Trophoblast cell (in vitro differentiated cells and primary cell): Measurements from ENCODE around the gene DEAF1. TPM values are rescaled to one million over a fixed set of nuclear protein-coding genes. Genes with fewer than 3 reads are reported as not detected.
"Not testable (repeated sequence)": the region's sequence is repeated elsewhere in the genome, so short reads cannot be mapped to it uniquely, and the experiment has no call there.

Experiments used
- DNase-seq, 2 donors: peaks; one replicate each; pipeline ENCODE4 v3.0.0-alpha.2; 2016
- H2AFZ ChIP-seq: 2 replicates; pipeline ENCODE4 v1.6.1; 2013; ENCODE audit warnings: low read length, moderate library complexity, mild to moderate bottlenecking; ENCODE audit not compliant: insufficient read depth, poor library complexity
- H2AK5ac ChIP-seq: 2 replicates; pipeline ENCODE4 v1.6.1; 2013; ENCODE audit warnings: mild to moderate bottlenecking, low read length
- H2BK120ac ChIP-seq: 2 replicates; pipeline ENCODE4 v1.6.1; 2013; ENCODE audit warnings: low read length, mild to moderate bottlenecking, moderate library complexity; ENCODE audit not compliant: insufficient read depth, poor library complexity
- H2BK12ac ChIP-seq: 2 replicates; pipeline ENCODE4 v1.6.1; 2013; ENCODE audit warnings: mild to moderate bottlenecking, low read length, moderate library complexity
- H2BK5ac ChIP-seq: 2 replicates; pipeline ENCODE4 v1.6.1; 2013; ENCODE audit warnings: low read length, low read depth, moderate library complexity, mild to moderate bottlenecking; ENCODE audit not compliant: poor library complexity
- H3K14ac ChIP-seq: 2 replicates; pipeline ENCODE4 v1.6.1; 2013; ENCODE audit warnings: mild to moderate bottlenecking, low read length
- H3K18ac ChIP-seq: 2 replicates; pipeline ENCODE4 v1.6.1; 2013; ENCODE audit warnings: mild to moderate bottlenecking, low read length
- H3K23ac ChIP-seq: 2 replicates; pipeline ENCODE4 v1.6.1; 2013; ENCODE audit warnings: low read length
- H3K27ac ChIP-seq: 2 replicates; pipeline ENCODE4 v1.5.1; 2013; ENCODE audit warnings: low read depth, mild to moderate bottlenecking, inconsistent platforms, low read length, moderate library complexity
- H3K27me3 ChIP-seq: 2 replicates; pipeline ENCODE4 v1.6.1; 2013; ENCODE audit warnings: inconsistent platforms, mild to moderate bottlenecking, low read length, moderate library complexity; ENCODE audit not compliant: insufficient read depth
- H3K36me3 ChIP-seq, 2 experiments: 1 replicate in 1 of 2; 2 replicates in 1 of 2; pipeline ENCODE4 v1.6.1; 2013; ENCODE audit warnings: low read length in 2 of 2, mild to moderate bottlenecking in 2 of 2, moderate library complexity in 1 of 2; ENCODE audit not compliant: insufficient read depth in 2 of 2, control insufficient read depth in 1 of 2
- H3K4ac ChIP-seq: 2 replicates; pipeline ENCODE4 v1.6.1; 2013; ENCODE audit warnings: low read depth, mild to moderate bottlenecking, low read length, moderate library complexity
- H3K4me1 ChIP-seq, 2 experiments: 1 replicate in 1 of 2; 2 replicates in 1 of 2; pipeline ENCODE4 v1.6.1; 2013; ENCODE audit warnings: low read length in 2 of 2, mild to moderate bottlenecking in 2 of 2, moderate library complexity in 1 of 2; ENCODE audit not compliant: insufficient read depth in 2 of 2, control insufficient read depth in 1 of 2
- H3K4me2 ChIP-seq: 2 replicates; pipeline ENCODE4 v1.6.1; 2013; ENCODE audit warnings: inconsistent platforms, mild to moderate bottlenecking, low read length, moderate library complexity
- H3K4me3 ChIP-seq: 2 replicates; pipeline ENCODE4 v1.5.1; 2013; ENCODE audit warnings: mild to moderate bottlenecking, low read depth, low read length, inconsistent platforms
- H3K79me1 ChIP-seq: one replicate; pipeline ENCODE4 v1.6.1; 2013; ENCODE audit warnings: low read length
- H3K79me2 ChIP-seq: 2 replicates; pipeline ENCODE4 v1.6.1; 2013; ENCODE audit warnings: low read length, mild to moderate bottlenecking; ENCODE audit not compliant: control insufficient read depth, insufficient read depth, poor library complexity
- H3K9ac ChIP-seq: 2 replicates; pipeline ENCODE4 v1.6.1; 2013; ENCODE audit warnings: mild to moderate bottlenecking, low read length
- H3K9me3 ChIP-seq: 2 replicates; pipeline ENCODE4 v1.6.1; 2013; ENCODE audit warnings: low read depth, mild to moderate bottlenecking, control low read depth, inconsistent platforms, low read length; ENCODE audit not compliant: insufficient read depth
- H4K12ac ChIP-seq: 2 replicates; pipeline ENCODE4 v1.6.1; 2013; ENCODE audit warnings: low read depth, mild to moderate bottlenecking, low read length, moderate library complexity
- H4K8ac ChIP-seq: 2 replicates; pipeline ENCODE4 v1.6.1; 2013; ENCODE audit warnings: low read depth, mild to moderate bottlenecking, low read length, moderate library complexity
- H4K91ac ChIP-seq: one replicate; pipeline ENCODE4 v1.6.1; 2013; ENCODE audit warnings: low read depth, mild to moderate bottlenecking, low read length, moderate library complexity
- WGBS: extraction: QIAGEN DNeasy Blood & Tissue Kit; methylation state at CpG from one replicate; pipeline ENCODE4 v1.1.7; 2013; ENCODE audit warnings: missing lambda C conversion rate; ENCODE audit not compliant: insufficient read length, insufficient coverage; ENCODE audit errors: extremely low coverage; 5-methylcytosine and 5-hydroxymethylcytosine counted together
- polyA plus RNA-seq: library from polyadenylated mRNA; stranded (reverse); fragments of 200-250 nt; gene quantifications from 2 replicates; pipeline ENCODE4 v1.2.3, GENCODE V29; 2013

The DEAF1 gene, protein sequence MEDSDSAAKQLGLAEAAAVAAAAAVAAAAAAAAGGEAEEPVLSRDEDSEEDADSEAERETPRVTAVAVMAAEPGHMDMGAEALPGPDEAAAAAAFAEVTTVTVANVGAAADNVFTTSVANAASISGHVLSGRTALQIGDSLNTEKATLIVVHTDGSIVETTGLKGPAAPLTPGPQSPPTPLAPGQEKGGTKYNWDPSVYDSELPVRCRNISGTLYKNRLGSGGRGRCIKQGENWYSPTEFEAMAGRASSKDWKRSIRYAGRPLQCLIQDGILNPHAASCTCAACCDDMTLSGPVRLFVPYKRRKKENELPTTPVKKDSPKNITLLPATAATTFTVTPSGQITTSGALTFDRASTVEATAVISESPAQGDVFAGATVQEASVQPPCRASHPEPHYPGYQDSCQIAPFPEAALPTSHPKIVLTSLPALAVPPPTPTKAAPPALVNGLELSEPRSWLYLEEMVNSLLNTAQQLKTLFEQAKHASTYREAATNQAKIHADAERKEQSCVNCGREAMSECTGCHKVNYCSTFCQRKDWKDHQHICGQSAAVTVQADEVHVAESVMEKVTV
- polyA plus RNA-seq = 24.6 and 25.8 TPM in 2 replicates

DNA sequence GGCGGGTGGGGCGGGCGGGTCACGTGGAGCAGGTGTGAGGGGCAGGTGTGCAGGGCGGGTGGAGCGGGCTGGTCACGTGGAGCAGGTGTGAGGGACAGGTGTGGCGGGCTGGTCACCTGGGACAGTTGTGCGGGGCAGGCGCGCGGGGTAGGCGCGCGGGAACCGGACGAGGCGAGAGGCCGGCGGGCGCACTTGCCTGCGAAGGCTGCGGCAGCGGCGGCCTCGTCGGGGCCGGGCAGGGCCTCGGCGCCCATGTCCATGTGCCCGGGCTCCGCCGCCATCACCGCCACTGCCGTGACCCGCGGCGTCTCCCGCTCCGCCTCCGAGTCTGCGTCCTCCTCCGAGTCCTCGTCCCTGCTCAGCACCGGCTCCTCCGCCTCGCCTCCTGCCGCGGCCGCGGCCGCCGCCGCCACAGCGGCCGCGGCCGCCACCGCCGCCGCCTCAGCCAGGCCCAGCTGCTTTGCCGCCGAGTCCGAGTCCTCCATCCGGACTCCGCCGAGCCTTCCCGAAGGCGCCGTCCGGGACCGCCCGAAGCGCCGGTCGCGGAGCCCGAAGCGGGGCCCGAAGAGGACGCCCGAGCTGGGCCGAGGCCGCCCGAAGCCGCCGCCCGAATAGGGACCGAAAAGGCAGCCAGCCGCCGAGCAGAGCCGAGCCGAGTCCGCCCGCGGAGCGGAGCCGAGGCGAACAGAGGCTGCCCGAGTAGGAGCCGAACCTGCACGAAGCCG, at the start of gene DEAF1:
Gene DEAF1, minus strand, starts transcription at position 660 of the 725 bp plus-strand sequence. Its CDS starts 175 bp downstream, at position 485.
- peak within 1 kb of the TSS; percentile 100 for H4K12ac ChIP-seq
- peak within 1 kb of the TSS; percentile 99 for H2AK5ac ChIP-seq
- H3K14ac ChIP-seq = peak within 1 kb of the TSS; percentile 99
- peak within 1 kb of the TSS; percentile 94 for H2AFZ ChIP-seq
- no peaks in the 10 kb centered on the region for H3K9me3 ChIP-seq
- peak within 1 kb of the TSS; percentile 100 for H4K8ac ChIP-seq
- peaks cover 26% of the 10 kb centered on the region for H3K79me1 ChIP-seq
- peak within 1 kb of the TSS; percentile 99 for H2BK5ac ChIP-seq
- H3K9ac ChIP-seq = peak within 1 kb of the TSS; percentile 97
- H3K27me3 ChIP-seq = no peaks in the 10 kb centered on the region
- H3K18ac ChIP-seq = peak within 1 kb of the TSS; percentile 98
- H3K4me3 ChIP-seq = peak within 1 kb of the TSS; percentile 97
- peak; percentile 98 to 99 for DNase-seq
- peaks cover 24% of the 10 kb centered on the region for H3K79me2 ChIP-seq
- peak within 1 kb of the TSS; percentile 78 for H3K4me2 ChIP-seq
- WGBS = no CpG with 5 or more reads among the region's 103 CpGs
- H3K27ac ChIP-seq = peak within 1 kb of the TSS; percentile 99
- no peak within 1 kb of the TSS for H3K23ac ChIP-seq
- no peak within 1 kb of the TSS for H2BK12ac ChIP-seq
- peak within 1 kb of the TSS; percentile 99 for H4K91ac ChIP-seq
- H3K4me1 ChIP-seq = peaks cover 33 to 35% of the 10 kb centered on the region in 2 experiments
- peaks cover 3 to 6% of the 10 kb centered on the region in 2 experiments for H3K36me3 ChIP-seq
- H3K4ac ChIP-seq = peak within 1 kb of the TSS; percentile 99
- H2BK120ac ChIP-seq = peak within 1 kb of the TSS; percentile 99

DNA sequence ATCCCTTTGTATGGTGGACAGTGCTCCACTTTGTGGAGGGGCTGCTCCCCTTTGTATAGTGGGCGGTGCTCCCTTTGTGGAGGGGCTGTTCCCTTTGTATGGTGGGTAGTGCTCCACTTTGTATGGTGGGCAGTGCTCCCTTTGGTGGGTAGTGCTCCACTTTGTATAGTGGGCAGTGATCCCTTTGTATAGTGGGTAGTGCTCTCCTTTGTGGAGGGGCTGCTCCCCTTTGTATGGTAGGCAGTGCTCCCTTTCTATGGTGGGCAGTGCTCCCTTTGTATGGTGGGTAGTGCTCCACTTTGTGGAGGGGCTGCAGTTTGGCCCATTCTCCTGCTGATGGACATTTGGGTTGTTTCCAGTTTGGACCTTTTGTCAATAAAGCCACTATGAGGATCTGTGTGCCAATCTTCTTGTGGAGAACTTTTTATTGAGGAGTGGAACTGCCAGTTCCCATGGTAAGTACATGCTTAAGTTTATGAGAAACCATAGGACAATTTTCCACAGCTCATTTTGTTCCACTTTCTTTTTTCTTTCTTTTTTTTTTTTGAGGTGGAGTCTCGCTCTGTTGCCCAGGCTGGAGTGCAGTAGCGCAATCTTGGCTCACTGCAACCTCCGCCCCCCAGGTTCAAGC, 47.7 kb upstream of the DEAF1 start:
- Histone ChIP-seq H3K4me1 (peaks cover 14% of the 10 kb centered on the region in 2 experiments), H2BK12ac (peak overlapping the region; percentile 16), H2AFZ (no peak overlapping the region), H3K14ac (peak overlapping the region; percentile 8), H3K4me2 (peak overlapping the region; percentile 37), H4K91ac (peak overlapping the region; percentile 64), H3K79me1 (peaks cover 22% of the 10 kb centered on the region), H3K36me3 (no peaks in the 10 kb centered on the region), H3K27me3 (no peaks in the 10 kb centered on the region), H3K4ac (peak overlapping the region; percentile 19), H4K8ac (no peak overlapping the region), H3K23ac (no peak overlapping the region), H2BK120ac (peak overlapping the region; percentile 14), H3K9me3 (peaks cover 2% of the 10 kb centered on the region), H2AK5ac (peak overlapping the region; percentile 7), H3K27ac (no peak overlapping the region), H2BK5ac (no peak overlapping the region), H3K9ac (peak overlapping the region; percentile 18), H3K4me3 (peak overlapping the region; percentile 7), H3K79me2 (peaks cover 7% of the 10 kb centered on the region), H3K18ac (peak overlapping the region; percentile 8), H4K12ac (no peak overlapping the region)
- no peak for DNase-seq
- no CpG with 5 or more reads among the region's 4 CpGs for WGBS

DNA sequence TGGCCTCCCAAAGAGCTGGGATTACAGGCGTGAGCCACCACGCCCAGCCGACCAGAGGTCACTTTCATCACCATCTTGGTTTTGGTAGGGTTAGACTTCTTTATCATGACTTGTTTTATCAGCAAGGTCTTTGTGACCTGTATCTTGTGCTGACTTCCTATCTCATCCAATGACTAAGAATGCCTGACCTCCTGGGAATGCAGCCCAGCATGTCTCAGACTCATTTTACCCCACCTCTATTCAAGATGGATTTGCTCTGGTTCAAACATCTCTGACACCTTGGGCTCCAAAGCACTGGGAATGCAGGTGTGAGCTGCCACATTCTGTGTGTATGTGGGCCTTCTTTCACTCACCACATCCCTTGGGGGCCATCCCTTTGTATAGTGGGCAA, 47.1 kb upstream of the DEAF1 start:
- DNase-seq = peak; percentile 82 to 93
- H3K27ac ChIP-seq = no peak overlapping the region
- H2BK12ac ChIP-seq = peak overlapping the region; percentile 16
- no peak overlapping the region for H4K12ac ChIP-seq
- no peak overlapping the region for H4K8ac ChIP-seq
- H3K4ac ChIP-seq = no peak overlapping the region
- no peak overlapping the region for H2AFZ ChIP-seq
- no peaks in the 10 kb centered on the region for H3K27me3 ChIP-seq
- peaks cover 21% of the 10 kb centered on the region for H3K79me1 ChIP-seq
- H4K91ac ChIP-seq = peak overlapping the region; percentile 64
- H2BK120ac ChIP-seq = peak overlapping the region; percentile 14
- no peak overlapping the region for H3K4me3 ChIP-seq
- H3K4me2 ChIP-seq = peak overlapping the region; percentile 37
- no peaks in the 10 kb centered on the region for H3K9me3 ChIP-seq
- peak overlapping the region; percentile 8 for H3K18ac ChIP-seq
- H3K79me2 ChIP-seq = peaks cover 5% of the 10 kb centered on the region
- WGBS = no CpG with 5 or more reads among the region's 3 CpGs
- H3K23ac ChIP-seq = no peak overlapping the region
- no peak overlapping the region for H2BK5ac ChIP-seq
- no peaks in the 10 kb centered on the region for H3K36me3 ChIP-seq
- H3K4me1 ChIP-seq = peaks cover 18 to 19% of the 10 kb centered on the region in 2 experiments
- peak overlapping the region; percentile 8 for H3K14ac ChIP-seq
- H2AK5ac ChIP-seq = peak overlapping the region; percentile 7
- peak overlapping the region; percentile 18 for H3K9ac ChIP-seq

DNA sequence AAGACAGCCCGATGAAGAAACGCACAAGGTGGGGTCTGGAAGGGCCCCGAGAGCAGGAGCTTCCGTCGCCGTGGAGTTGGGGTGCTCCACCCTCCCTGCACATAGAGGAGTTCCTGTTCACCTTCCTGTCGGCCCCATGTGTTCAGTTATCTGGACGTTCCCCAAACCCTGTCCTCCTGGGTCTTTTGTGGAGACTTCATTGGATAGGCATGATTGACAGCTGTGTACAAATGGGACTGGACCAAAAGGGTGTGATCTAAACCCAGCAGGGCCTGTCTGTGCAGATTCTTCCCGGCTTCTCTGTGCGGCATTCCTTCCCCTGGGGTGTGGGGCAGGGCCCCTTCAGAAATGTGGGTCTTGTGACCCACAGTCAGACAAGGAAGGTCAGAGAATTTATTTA, 42.9 kb upstream of the DEAF1 start:
- H4K8ac ChIP-seq, H3K4ac ChIP-seq, H3K4me3 ChIP-seq, H3K9ac ChIP-seq, H3K36me3 ChIP-seq, H3K9me3 ChIP-seq, H3K23ac ChIP-seq, H3K79me2 ChIP-seq, H4K12ac ChIP-seq, H3K27me3 ChIP-seq, H3K14ac ChIP-seq: not testable (repeated sequence)
- Histone ChIP-seq H2BK12ac (peak overlapping the region; percentile 92), H3K27ac (peak overlapping the region; percentile 72), H2BK5ac (peak overlapping the region; percentile 32), H3K18ac (peak overlapping the region; percentile 71), H2AK5ac (peak overlapping the region; percentile 41), H2BK120ac (peak overlapping the region; percentile 74), H2AFZ (peak overlapping the region; percentile 3), H4K91ac (peak overlapping the region; percentile 74), H3K79me1 (peaks cover 18% of the 10 kb centered on the region), H3K4me2 (peak overlapping the region; percentile 30), H3K4me1 (peaks cover 20 to 21% of the 10 kb centered on the region in 2 experiments)
- no CpG with 5 or more reads among the region's 10 CpGs for WGBS
- peak; percentile 79 to 82 for DNase-seq
